Measurements from ENCODE around the gene CRABP1.

CRABP1 gene

DNA sequence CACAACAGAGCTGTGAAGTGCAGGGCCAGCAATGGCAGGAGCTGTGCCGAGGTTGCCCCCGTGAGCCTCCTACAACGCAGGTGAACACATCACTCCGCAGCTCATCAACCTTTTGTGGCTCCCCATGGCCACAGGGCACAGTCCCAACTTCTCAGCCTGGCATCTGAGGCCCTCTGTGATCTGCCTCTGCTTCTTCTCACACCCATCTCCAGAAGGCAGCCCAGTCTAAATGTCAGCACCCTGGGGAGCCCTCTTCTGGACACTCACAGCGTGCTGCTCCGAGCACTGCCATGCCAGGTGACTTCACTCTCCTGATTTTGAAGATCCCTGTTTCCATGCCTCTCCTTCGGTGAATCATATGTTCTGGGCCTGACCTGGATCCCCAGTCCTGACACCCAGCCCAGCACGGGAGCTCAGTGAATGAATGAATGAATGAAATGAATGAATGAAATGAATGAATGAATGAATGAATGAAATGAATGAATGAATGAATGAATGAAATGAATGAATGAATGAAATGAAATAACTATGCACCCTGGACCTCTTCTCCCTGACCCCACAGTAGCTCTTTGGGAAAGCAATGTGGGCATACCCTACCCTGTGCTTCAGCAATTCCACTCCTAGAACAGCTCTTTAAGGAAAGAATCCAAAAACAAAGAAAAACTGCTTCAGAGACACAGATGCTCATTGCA is 22.9 kb upstream of the CRABP1 start:
- DNase-seq = peak; percentile 57

- DNase-seq = no peak
These were observed 20.6 kb upstream of the CRABP1 start for GRCh38 chr15:78319588-78319987.

GRCh38 chr15:78320183-78320582 is 20.0 kb upstream of the CRABP1 start:
- no peak for DNase-seq

DNA sequence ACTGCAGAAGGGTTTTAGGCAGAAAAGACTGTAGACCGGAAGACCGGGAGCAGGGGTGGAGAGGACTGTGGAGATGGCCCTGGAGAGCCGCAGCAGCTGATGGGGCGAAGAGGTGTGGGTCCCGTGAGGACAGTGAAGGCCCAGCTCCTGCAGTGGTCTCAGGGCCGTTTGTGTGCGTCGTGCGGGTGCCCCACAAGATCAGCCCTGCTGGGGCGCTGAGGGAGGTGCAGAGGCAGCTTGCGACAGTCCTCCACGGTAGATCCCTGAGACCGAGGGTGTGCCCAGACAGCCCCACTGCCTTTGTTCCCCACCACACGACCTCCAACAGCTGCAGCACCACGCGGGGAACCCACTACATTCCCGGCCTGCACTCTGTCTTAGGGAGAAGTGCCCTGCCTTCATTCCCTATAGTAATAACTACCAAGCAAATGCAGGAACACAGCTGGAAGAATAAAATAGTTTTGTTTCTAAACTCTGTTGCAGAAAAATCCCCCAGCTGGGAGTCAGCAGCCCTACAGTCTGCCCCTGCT is 19.0 kb upstream of the CRABP1 start:
- no peak for DNase-seq

DNA sequence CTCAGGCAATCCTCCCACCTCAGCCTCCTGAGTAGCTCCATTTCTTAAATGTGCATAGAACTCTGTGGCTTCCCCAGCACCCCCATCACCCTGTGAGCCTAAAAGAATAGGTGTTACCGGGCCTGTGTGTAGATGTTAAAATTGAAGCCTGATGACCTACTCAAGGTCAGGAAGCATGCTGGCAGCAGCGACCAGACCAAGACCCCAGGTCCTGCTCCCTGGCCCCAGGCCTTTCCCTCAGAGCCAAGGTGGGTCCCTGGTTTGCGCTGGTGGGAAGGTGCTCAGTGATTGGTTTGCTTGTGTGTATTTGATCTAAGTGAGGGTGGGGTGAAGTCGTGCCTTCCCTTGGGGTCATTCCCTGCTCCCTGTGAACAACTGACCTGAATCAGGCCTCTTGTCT is 18.4 kb upstream of the CRABP1 start:
- no peak for DNase-seq

- no peak for DNase-seq
These were observed 17.9 kb upstream of the CRABP1 start for GRCh38 chr15:78322243-78322642.

DNA sequence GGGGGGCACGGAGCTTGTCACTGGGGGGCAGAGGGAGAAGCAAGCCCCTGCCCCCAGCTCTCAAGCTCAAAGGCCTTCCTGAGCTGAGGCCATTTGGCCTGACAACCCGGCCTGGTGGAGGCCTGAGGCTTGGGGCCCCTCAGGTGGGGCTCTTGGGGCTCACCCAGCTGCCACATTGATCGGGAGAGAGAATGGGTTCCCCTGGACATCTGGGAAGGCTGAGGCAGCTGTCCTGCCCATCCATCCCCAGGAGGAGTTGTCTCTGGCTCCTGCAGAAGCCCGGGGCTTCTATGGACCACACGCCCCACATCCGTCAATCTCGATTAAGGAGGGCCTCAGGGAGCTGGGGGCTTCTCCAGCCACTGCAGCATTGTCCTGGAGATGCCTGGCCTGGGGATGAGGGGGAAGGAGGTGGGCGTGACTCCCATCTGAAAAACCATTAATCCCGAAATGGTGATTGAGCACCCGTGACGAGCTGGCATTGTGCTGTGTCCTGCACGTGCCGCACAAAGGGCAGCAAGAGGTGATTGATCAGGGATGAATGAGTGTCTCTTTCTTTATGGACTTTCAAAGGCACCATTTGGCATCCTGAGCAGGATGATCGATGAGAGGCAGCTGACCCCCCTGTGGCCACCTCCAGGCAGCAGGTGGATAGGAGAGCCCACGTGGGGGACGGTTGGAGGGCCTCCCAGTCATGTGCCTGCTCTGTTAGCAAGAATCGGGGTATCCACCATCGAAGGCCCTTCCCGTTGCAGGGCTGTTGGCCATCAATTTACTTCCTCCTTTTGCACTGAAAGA is 17.2 kb upstream of the CRABP1 start:
- DNase-seq = no peak

DNA sequence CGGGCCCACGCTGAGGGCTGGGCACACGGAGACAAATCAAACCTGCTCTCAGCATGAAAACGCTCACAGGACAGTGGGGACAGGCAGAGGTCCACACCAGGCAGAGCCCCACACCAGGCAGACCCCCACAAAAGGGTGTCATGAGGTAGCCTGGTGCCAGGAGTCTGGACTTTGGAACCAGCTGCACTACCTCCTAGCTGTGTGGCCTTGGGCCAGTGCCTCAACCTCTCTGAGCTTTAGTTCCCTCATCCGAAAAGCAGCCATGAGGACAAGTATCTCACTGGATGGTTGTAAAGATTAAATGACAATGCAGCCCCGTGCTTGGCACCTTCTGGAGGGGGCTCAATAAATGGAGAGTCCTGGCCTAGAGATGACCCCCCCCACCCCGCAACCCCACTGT is 16.5 kb upstream of the CRABP1 start:
- no peak for DNase-seq

- DNase-seq = no peak
These were observed 16.0 kb upstream of the CRABP1 start for GRCh38 chr15:78324144-78324543.

DNA sequence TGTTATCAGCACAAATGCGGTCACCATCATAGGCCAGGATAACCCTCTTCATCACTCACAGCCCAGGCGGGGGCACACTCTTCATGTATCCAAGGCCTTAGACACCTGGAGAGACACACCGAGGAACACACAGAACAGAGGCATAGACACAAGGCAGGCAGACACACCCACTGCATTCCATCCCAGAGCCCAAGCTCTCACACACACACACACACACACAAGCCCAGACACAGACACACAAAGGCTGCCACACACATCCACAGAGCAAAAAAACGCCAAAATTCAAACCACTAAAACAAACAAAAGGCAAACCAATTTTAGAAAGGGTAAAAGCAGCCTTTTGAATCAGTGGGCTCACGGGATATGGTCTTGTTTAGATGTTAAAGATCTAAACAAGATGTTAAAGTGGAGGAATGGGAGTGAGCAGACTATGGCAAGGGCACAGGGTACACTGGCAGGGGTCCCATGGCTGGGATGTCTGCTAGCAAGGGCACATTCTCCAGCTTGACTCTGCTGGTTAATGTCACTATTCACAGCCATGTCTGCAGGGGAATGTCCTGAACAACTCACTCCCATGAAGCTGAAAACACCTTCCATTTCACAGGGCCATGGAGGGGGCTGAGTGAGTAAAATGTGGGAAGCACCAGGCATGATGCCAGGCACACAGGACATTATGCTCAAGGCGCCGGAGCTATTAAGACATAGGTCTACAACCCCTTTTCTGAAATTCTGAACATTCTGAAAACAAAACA is 14.9 kb upstream of the CRABP1 start:
- no peak for DNase-seq

DNA sequence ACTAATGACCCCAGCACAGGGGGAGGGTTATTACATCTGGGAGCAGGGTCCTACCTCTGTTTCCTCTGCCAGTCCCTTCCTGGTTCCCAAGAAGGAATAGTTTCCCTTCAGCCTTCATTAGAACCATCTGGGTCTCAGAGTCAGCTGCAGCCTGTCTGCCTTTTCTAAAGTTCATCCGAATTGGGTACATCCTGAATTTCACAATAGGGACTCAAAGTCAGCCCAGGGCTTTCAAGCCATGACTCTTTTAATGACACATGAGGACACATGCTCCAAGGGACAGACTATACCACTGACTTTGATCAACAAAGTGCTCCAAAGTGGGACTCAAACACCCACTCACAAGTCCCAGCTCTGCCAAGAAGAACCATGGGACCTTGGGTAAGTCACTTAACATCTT is 12.7 kb upstream of the CRABP1 start:
- no peak for DNase-seq

DNA sequence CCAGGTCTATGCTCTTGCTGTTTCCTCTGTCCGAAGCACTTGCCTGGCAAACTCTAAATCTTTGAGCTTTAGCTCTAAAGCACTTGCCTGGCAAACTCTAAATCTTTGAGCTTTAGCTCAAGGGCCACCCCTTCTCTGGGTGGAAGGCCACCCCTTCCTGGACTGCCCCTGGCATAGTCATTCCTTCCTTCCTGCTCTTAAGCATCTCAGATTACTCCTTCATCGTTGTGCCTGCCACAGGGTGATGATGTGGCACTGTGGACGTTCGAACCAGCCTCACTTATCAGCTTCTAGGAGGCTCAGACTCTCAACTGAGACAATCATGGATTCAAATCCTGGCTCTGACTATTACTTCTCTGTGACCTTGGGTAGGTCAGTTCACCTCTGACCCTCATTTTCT is 10.5 kb upstream of the CRABP1 start:
- DNase-seq = no peak

DNA sequence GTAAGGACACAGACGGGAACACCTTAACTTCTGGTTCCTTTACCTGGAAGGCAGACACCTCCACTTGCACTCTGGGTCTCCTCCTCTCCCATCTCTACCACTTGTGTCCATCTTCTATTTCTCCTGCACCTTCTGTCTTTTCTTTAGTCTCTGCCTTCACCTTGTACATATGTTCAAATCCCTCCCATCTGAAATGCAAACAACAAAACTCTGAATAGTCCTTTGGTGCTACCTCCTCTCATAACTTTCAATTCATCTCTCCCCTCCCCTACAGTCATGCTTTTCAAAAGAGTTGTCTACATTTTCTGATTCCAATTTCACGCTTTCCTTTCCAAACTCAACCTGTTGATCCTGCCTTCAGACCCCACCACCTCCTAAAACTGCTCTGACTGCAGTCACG is 5.3 kb upstream of the CRABP1 start:
- no peak for DNase-seq

DNA sequence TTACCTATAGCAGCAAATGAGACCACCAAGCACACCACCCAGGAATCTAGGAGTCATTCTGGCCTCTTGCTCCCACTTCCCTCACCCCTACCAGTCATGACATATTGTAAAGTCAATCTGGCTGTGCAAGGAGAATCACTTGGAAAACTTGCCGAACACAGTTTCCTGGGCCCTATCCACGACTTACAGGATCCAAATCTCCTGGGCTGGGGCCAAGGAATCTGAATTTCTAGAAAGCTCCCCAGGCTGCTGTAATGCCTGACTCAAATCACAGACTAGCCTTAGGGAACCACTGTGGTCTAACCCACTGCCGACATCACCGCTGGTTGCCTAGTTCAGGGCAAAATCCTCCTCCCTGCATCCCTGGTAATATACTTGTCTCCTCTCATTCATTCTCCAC is 4.2 kb upstream of the CRABP1 start:
- DNase-seq = no peak

DNA sequence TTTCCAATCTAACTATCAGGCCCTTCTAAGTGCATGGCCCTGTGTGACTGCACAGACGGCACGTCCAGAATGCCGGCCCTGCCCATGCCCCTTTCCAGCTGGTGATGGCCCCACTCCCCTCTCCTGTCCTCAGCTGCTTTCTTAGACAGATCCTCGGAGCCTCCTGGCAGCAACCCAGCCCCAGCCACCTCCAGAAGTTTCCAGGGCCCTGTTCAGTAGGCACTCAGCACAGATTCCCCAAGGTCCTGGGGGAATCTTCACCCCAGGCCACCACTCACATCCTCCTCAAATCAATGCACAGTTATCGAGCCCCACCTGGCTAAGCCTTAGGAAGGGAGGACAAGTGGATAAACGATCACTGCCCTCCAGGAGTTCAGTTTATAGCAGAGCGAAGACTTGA is 1.4 kb upstream of the CRABP1 start:
- no peak for DNase-seq

GRCh38 chr15:78339559-78339958 is 594 bp upstream of the CRABP1 start:
- DNase-seq = no peak

GRCh38 chr15:78341057-78341987 is 1.2 kb downstream of the CRABP1 start:
- peak; percentile 14 for DNase-seq

DNA sequence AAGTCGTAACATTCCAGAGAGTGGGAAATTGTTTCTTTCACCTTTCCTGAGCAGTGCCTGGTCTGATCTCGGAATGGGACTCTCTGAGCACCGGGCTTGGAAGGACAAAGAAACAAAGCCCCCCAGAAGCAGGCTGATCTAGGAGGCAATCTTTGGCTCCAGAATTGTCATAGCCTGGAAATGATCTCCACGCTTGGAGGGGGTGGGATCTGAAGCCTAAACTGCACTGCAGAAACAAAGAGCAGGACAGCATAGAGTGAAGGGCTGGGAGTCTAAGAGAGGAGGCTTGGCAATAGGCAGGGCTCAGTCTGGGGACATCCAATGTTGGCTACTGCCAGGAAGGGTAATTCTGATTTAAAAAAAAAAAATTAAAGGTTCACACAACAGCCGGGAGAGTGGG is 1.9 kb downstream of the CRABP1 start:
- DNase-seq = no peak

DNA sequence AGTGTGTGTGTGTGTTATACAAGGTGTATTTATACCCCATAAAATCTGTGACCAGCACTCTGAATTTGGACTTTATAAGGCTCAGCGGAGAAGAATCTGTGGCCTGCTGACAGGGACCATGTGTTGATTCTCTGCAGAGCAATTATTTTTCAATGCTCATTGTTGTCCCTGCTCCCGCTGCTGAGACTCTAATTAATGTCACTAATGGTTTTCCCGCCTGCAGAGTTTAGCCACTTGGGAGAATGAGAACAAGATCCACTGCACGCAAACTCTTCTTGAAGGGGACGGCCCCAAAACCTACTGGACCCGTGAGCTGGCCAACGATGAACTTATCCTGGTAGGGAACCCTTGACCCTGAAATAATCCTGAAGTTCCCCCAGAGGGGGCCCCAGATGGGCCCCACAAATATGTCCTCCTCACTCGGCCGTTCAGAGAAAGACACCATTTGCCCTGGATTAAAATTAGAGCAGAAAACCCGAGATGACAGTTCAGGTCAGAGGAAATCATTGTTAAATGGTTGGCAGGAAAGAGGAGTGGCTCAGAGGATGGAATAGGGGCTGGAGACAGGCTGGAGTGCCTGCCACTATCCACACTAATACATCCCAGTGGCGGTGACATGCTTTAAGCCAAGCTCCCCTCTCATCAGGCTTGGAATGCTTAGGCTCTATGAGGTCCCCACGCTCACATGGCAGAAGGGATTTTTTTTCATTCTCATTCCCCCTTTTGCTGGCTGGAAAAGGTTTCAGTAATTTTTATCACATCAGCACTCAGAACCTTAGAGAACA is 3.3 kb downstream of the CRABP1 start:
- DNase-seq = no peak

DNA sequence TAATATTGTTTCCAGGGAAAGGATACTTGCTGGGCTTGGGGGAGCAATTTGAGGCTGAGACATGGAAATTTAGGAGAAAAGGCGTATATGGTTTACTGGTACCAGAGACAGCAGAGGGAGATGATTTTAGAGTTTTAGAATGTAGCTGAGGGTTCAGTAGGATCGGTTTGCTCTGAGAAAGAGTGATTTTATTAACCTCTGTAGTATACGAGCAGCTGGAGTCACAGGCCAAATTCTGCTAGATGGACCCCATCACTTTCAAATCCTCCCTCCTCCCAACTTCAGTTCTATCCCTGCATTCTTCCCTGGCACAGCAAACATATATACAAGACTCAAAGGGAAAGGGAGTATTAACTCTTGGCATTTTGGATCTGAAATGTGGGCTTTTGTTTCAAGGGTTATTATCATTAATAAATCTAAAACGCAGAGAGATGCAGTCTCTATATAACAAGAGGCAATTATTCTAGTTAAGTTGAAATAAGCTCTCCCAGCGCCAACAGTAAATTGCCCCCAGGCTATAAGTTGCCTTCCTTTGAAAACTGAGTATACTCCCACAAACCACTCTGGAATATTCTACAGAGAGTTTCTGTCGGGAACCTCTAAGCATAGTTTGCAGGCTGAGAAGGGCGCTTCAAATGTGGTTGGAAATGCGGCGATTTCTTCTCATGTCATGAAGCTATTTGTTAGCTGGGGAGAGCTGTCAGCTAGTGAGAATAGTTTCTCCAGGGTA is 5.4 kb downstream of the CRABP1 start:
- DNase-seq = no peak

Data from hematopoietic multipotent progenitor cell treated with erythropoietin and hydrocortisone succinate and interleukin-3 and kit ligand, for 6 days (in vitro differentiated cells).